COR-L47 (cell line): ENCODE results near the gene BTNL2.
"Not testable (repeated sequence)": the region's sequence is repeated elsewhere in the genome, so short reads cannot be mapped to it uniquely, and the experiment has no call there.

Source experiments
- DNase-seq: peaks from one replicate; lab custom pipeline; 2025; lab: John Stamatoyannopoulos, UW

Gene BTNL2

GRCh38 chr6:32406857-32407256 is at the start of gene BTNL2:
BTNL2 (minus strand) TSS chr6:32407181; CDS start chr6:32407123, 58 bp downstream.
- no peak for DNase-seq

- no peak for DNase-seq
Measured at GRCh38 chr6:32449088-32449736, 42.2 kb upstream of the BTNL2 start.

GRCh38 chr6:32447932-32448331 is 41.0 kb upstream of the BTNL2 start:
- DNase-seq = no peak

- DNase-seq = no peak
Measured at GRCh38 chr6:32445321-32445854, 38.4 kb upstream of the BTNL2 start.

GRCh38 chr6:32444433-32444832 is 37.5 kb upstream of the BTNL2 start:
- no peak for DNase-seq

GRCh38 chr6:32442977-32443552 is 36.1 kb upstream of the BTNL2 start:
- DNase-seq = no peak

- DNase-seq = no peak
Measured at GRCh38 chr6:32442243-32442667, 35.3 kb upstream of the BTNL2 start.

- no peak for DNase-seq
Measured at GRCh38 chr6:32439602-32440214, 32.7 kb upstream of the BTNL2 start, which contains the start of gene HLA-DRA. HLA-DRA (plus strand) TSS chr6:32439887; CDS start chr6:32439951, 64 bp downstream.

- no peak for DNase-seq
Measured at GRCh38 chr6:32439139-32439538, 32.2 kb upstream of the BTNL2 start.

- no peak for DNase-seq
Measured at GRCh38 chr6:32436995-32437836, 30.2 kb upstream of the BTNL2 start.

GRCh38 chr6:32436186-32436585 is 29.2 kb upstream of the BTNL2 start:
- no peak for DNase-seq

GRCh38 chr6:32433950-32434349 is 27.0 kb upstream of the BTNL2 start:
- not testable (repeated sequence) for DNase-seq

GRCh38 chr6:32432050-32432450 is 25.1 kb upstream of the BTNL2 start:
- DNase-seq = peak; percentile 3

GRCh38 chr6:32431142-32431541 is 24.2 kb upstream of the BTNL2 start:
- DNase-seq = no peak

GRCh38 chr6:32430179-32430578 is 23.2 kb upstream of the BTNL2 start:
- DNase-seq = no peak

- DNase-seq = no peak
Measured at GRCh38 chr6:32427934-32428474, 21.0 kb upstream of the BTNL2 start.

GRCh38 chr6:32427218-32427617 is 20.2 kb upstream of the BTNL2 start:
- no peak for DNase-seq

- no peak for DNase-seq
Measured at GRCh38 chr6:32426338-32426737, 19.4 kb upstream of the BTNL2 start.

- DNase-seq = no peak
Measured at GRCh38 chr6:32424589-32425300, 17.8 kb upstream of the BTNL2 start.

GRCh38 chr6:32416036-32416435 is 9.1 kb upstream of the BTNL2 start:
- DNase-seq = no peak

- DNase-seq = peak; percentile 25
Measured at GRCh38 chr6:32415521-32416019, 8.6 kb upstream of the BTNL2 start.
